ENCODE data around the gene ABCG5.

ABCG5 gene

GRCh38 chr2:43880471-43880870, 41.8 kb upstream of the ABCG5 start:
- no peak for DNase-seq (ENCODE audit: low read depth)

GRCh38 chr2:43879261-43879660, 40.6 kb upstream of the ABCG5 start:
- no peak for DNase-seq (ENCODE audit: low read depth)
- TF ChIP-seq CTCF (IDR thresholded peaks at IDR 0.05; ENCODE audit: insufficient read depth, low read depth, low read length, missing control alignments), result no peak

More at GRCh38 chr2:43880471-43880870, 41.8 kb upstream of the ABCG5 start:
- TF ChIP-seq CTCF (IDR thresholded peaks at IDR 0.05; ENCODE audit: insufficient read depth, low read depth, low read length, missing control alignments), result no peak
- H3K4me3 ChIP-seq (ENCODE audit: low read depth, low read length), result no peak overlapping the region

GRCh38 chr2:43877782-43878464, 39.3 kb upstream of the ABCG5 start:
- no peak overlapping the region for H3K4me3 ChIP-seq (ENCODE audit: low read depth, low read length)

More at GRCh38 chr2:43879261-43879660, 40.6 kb upstream of the ABCG5 start:
- no peak overlapping the region for H3K4me3 ChIP-seq (ENCODE audit: low read depth, low read length)

GRCh38 chr2:43874776-43875451, 36.3 kb upstream of the ABCG5 start:
- H3K4me3 ChIP-seq (ENCODE audit: low read depth, low read length), result no peak overlapping the region

More at GRCh38 chr2:43877782-43878464, 39.3 kb upstream of the ABCG5 start:
- peak; percentile 96 for TF ChIP-seq CTCF (IDR thresholded peaks at IDR 0.05; ENCODE audit: insufficient read depth, low read depth, low read length, missing control alignments)
- DNase-seq (ENCODE audit: low read depth), result peak; percentile 70

GRCh38 chr2:43872151-43872550, 33.5 kb upstream of the ABCG5 start:
- no peak for DNase-seq (ENCODE audit: low read depth)
- TF ChIP-seq CTCF (IDR thresholded peaks at IDR 0.05; ENCODE audit: insufficient read depth, low read depth, low read length, missing control alignments), result no peak

More at GRCh38 chr2:43874776-43875451, 36.3 kb upstream of the ABCG5 start:
- DNase-seq (ENCODE audit: low read depth), result no peak
- no peak for TF ChIP-seq CTCF (IDR thresholded peaks at IDR 0.05; ENCODE audit: insufficient read depth, low read depth, low read length, missing control alignments)

GRCh38 chr2:43855292-43855691, 16.7 kb upstream of the ABCG5 start:
- H3K4me3 ChIP-seq (ENCODE audit: low read depth, low read length), result no peak overlapping the region
- TF ChIP-seq CTCF (IDR thresholded peaks at IDR 0.05; ENCODE audit: insufficient read depth, low read depth, low read length, missing control alignments), result no peak

More at GRCh38 chr2:43872151-43872550, 33.5 kb upstream of the ABCG5 start:
- no peak overlapping the region for H3K4me3 ChIP-seq (ENCODE audit: low read depth, low read length)

More at GRCh38 chr2:43855292-43855691, 16.7 kb upstream of the ABCG5 start:
- no peak for DNase-seq (ENCODE audit: low read depth)

Data from GM12865 (cell line).